Neural progenitor cell (in vitro differentiated cells): ENCODE data around the gene ADAMTSL2.

Experiments used
- EZH2 ChIP-seq: fragments of 200-600 bp; sonication (generic); IDR thresholded peaks from 2 replicates; pipeline ENCODE4 v1.6.1; 2017; ENCODE audit warnings: antibody characterized with exemption, mild to moderate bottlenecking, moderate library complexity
- EZH2phosphoT487 ChIP-seq: fragments of 200-600 bp; sonication (generic); IDR thresholded peaks from 2 replicates; pipeline ENCODE4 v1.6.1; 2017; ENCODE audit warnings: antibody characterized with exemption
- TF ChIP-seq, protein P1 (sequence below): fragments of 200-600 bp; sonication (generic); IDR thresholded peaks from 2 replicates; pipeline ENCODE4 v1.5.1; 2017; ENCODE audit warnings: antibody characterized with exemption, mild to moderate bottlenecking

DNA sequence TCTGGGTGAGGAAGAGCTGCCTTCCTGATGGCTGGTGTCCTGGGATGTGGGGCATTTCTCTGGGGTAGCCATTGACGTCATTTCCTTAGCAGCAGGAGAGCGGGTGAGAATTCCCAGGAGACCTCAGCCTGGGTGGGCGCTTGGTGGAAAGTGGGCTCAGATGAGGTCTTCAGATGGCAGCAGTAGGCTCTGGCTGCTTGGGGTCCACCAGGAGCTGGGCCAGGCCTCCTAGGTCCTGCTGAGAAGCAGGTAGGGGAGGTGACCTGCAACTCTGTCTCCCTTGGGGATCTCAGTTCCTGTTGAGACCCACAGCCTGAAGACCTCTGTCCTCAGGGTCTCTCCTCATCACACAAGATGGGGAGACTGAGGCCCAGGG, 43.2 kb downstream of the ADAMTSL2 start:
- TF ChIP-seq, protein P1, sequence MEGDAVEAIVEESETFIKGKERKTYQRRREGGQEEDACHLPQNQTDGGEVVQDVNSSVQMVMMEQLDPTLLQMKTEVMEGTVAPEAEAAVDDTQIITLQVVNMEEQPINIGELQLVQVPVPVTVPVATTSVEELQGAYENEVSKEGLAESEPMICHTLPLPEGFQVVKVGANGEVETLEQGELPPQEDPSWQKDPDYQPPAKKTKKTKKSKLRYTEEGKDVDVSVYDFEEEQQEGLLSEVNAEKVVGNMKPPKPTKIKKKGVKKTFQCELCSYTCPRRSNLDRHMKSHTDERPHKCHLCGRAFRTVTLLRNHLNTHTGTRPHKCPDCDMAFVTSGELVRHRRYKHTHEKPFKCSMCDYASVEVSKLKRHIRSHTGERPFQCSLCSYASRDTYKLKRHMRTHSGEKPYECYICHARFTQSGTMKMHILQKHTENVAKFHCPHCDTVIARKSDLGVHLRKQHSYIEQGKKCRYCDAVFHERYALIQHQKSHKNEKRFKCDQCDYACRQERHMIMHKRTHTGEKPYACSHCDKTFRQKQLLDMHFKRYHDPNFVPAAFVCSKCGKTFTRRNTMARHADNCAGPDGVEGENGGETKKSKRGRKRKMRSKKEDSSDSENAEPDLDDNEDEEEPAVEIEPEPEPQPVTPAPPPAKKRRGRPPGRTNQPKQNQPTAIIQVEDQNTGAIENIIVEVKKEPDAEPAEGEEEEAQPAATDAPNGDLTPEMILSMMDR = no peak
- TF ChIP-seq EZH2 (no peak), EZH2phosphoT487 (no peak)
